Panc1 (cell line): Measurements from ENCODE around the gene ANKRD13D.

ENCODE experiments used
- CTCF ChIP-seq: fragments of 450-650 bp; IDR thresholded peaks from 2 replicates; pipeline ENCODE4 v1.5.1; 2017; ENCODE audit warnings: mild to moderate bottlenecking
- TCF7L2 ChIP-seq: IDR thresholded peaks from 2 replicates; pipeline ENCODE4 v1.6.1; 2011; ENCODE audit warnings: mild to moderate bottlenecking, low read depth, low read length, inconsistent platforms

- no peak for TF ChIP-seq CTCF
- TF ChIP-seq TCF7L2, result no peak
Measured at GRCh38 chr11:67281552-67282150, 7.5 kb upstream of the ANKRD13D start.
